Measurements from ENCODE around the gene DLG2.

DLG2 gene

GRCh38 chr11:84165139-84165538, 1462.0 kb downstream of the DLG2 start:
- ChIA-PET CTCF (no interaction called here), POLR2A (no interaction called here)
- peak; percentile 2 for DNase-seq (ENCODE audit: low read depth, low spot score)
- TF ChIP-seq CTCF (IDR thresholded peaks at IDR 0.05; ENCODE audit: insufficient read depth, low read length, missing control alignments), result no peak
- H3K4me3 ChIP-seq (ENCODE audit: low read depth, low read length), result no peak overlapping the region

- DNase-seq (ENCODE audit: low read depth, low spot score), result no peak
- POLR2A ChIA-PET, result no interaction called here
- no peak overlapping the region for H3K4me3 ChIP-seq (ENCODE audit: low read depth, low read length)
- TF ChIP-seq CTCF (IDR thresholded peaks at IDR 0.05; ENCODE audit: insufficient read depth, low read length, missing control alignments), result no peak
- CTCF ChIA-PET, result no interaction called here
Measured at GRCh38 chr11:84164728-84165127, 1462.4 kb downstream of the DLG2 start.

- ChIA-PET POLR2A (no interaction called here), CTCF (no interaction called here)
- H3K4me3 ChIP-seq (ENCODE audit: low read depth, low read length), result no peak overlapping the region
- TF ChIP-seq CTCF (IDR thresholded peaks at IDR 0.05; ENCODE audit: insufficient read depth, low read length, missing control alignments), result no peak
- DNase-seq (ENCODE audit: low read depth, low spot score), result no peak
Measured at GRCh38 chr11:84163116-84163515, 1464.0 kb downstream of the DLG2 start.

- no peak overlapping the region for H3K4me3 ChIP-seq (ENCODE audit: low read depth, low read length)
- no peak for TF ChIP-seq CTCF (IDR thresholded peaks at IDR 0.05; ENCODE audit: insufficient read depth, low read length, missing control alignments)
- CTCF ChIA-PET, result no interaction called here
- DNase-seq (ENCODE audit: low read depth, low spot score), result no peak
- POLR2A ChIA-PET, result no interaction called here
Measured at GRCh38 chr11:84157639-84158038, 1469.5 kb downstream of the DLG2 start.

- CTCF ChIA-PET, result no interaction called here
- POLR2A ChIA-PET, result no interaction called here
- H3K4me3 ChIP-seq (ENCODE audit: low read depth, low read length), result no peak overlapping the region
- no peak for DNase-seq (ENCODE audit: low read depth, low spot score)
- TF ChIP-seq CTCF (IDR thresholded peaks at IDR 0.05; ENCODE audit: insufficient read depth, low read length, missing control alignments), result no peak
Measured at GRCh38 chr11:84146826-84147225, 1480.3 kb downstream of the DLG2 start.

GRCh38 chr11:84145616-84146185, 1481.4 kb downstream of the DLG2 start:
- ChIA-PET POLR2A (no interaction called here), CTCF (no interaction called here)
- no peak overlapping the region for H3K4me3 ChIP-seq (ENCODE audit: low read depth, low read length)
- DNase-seq (ENCODE audit: low read depth, low spot score), result no peak
- TF ChIP-seq CTCF (IDR thresholded peaks at IDR 0.05; ENCODE audit: insufficient read depth, low read length, missing control alignments), result no peak
